IMR-90 (cell line): Measurements from ENCODE around the gene GPR153. TPM values are rescaled to one million over a fixed set of nuclear protein-coding genes. Genes with fewer than 3 reads are reported as not detected.

ENCODE experiments used
- ATAC-seq: fragments of 200-7000 bp; cut with Tn5 transposase; 2 replicates; pipeline ENCODE4 v1.9.1; 2020; ENCODE audit warnings: low read depth, mild to moderate bottlenecking, moderate library complexity
- BruUV-seq: library from RNA; stranded (reverse); fragments of 400-500 nt; replicated peaks from 2 replicates; lab custom pipeline; 2021; lab: Mats Ljungman, UMichigan
- CTCF ChIA-PET: fragments of 300-600 bp; formaldehyde crosslinking; extraction: SDS; loops from one replicate; lab custom pipeline; 2021; ENCODE audit warnings: antibody characterized with exemption; lab: Yijun Ruan, JAX
- POLR2A ChIA-PET: fragments of 300-600 bp; sonication (Branson Sonifier 250); formaldehyde crosslinking; loops from one replicate; lab custom pipeline; 2022; ENCODE audit warnings: antibody characterized with exemption; ENCODE audit not compliant: unreplicated experiment; lab: Charles Lee
- DNase-seq: peaks from one replicate; pipeline ENCODE4 v3.0.0; 2013
- H2AFZ ChIP-seq: replicated peaks from 2 replicates; pipeline ENCODE3; 2013; ENCODE audit warnings: low read length, mild to moderate bottlenecking; ENCODE audit not compliant: poor library complexity
- H2AK5ac ChIP-seq: 2 replicates; pipeline ENCODE4 v1.6.1; 2013; ENCODE audit warnings: low read depth, low read length, inconsistent platforms
- H2AK9ac ChIP-seq: replicated peaks from 2 replicates; pipeline ENCODE3; 2013; ENCODE audit warnings: mild to moderate bottlenecking, low read depth, low read length, moderate library complexity; ENCODE audit not compliant: poor library complexity
- H2BK120ac ChIP-seq: 2 replicates; pipeline ENCODE4 v1.6.1; 2013; ENCODE audit warnings: low read depth, low read length, inconsistent platforms
- H2BK15ac ChIP-seq: 3 replicates; pipeline ENCODE4 v1.6.1; 2013; ENCODE audit warnings: low read depth, low read length, inconsistent platforms
- H2BK20ac ChIP-seq: 2 replicates; pipeline ENCODE4 v1.6.1; 2013; ENCODE audit warnings: low read depth, mild to moderate bottlenecking, inconsistent platforms, low read length, moderate library complexity
- H2BK5ac ChIP-seq: 2 replicates; pipeline ENCODE4 v1.6.1; 2013; ENCODE audit warnings: mild to moderate bottlenecking, low read depth, low read length, inconsistent platforms; ENCODE audit not compliant: poor library complexity, severe bottlenecking
- H3K14ac ChIP-seq: replicated peaks from 2 replicates; pipeline ENCODE4 v1.6.1; 2013; ENCODE audit warnings: low read depth, low read length, inconsistent platforms
- H3K18ac ChIP-seq: 2 replicates; pipeline ENCODE4 v1.6.1; 2013; ENCODE audit warnings: low read depth, low read length, control low read depth
- H3K23ac ChIP-seq: 2 replicates; pipeline ENCODE4 v1.6.1; 2013; ENCODE audit warnings: low read depth, low read length, inconsistent platforms
- H3K27ac ChIP-seq: 2 replicates; pipeline ENCODE4 v1.5.1; 2013; ENCODE audit warnings: mild to moderate bottlenecking, control low read depth, low read length; ENCODE audit not compliant: insufficient read depth
- H3K27me3 ChIP-seq: 2 replicates; pipeline ENCODE4 v1.6.1; 2013; ENCODE audit warnings: low read length; ENCODE audit not compliant: control insufficient read depth, insufficient read depth
- H3K36me3 ChIP-seq: 2 replicates; pipeline ENCODE4 v1.6.1; 2013; ENCODE audit warnings: low read length, mixed read lengths; ENCODE audit not compliant: control insufficient read depth, insufficient read depth
- H3K4ac ChIP-seq: 2 replicates; pipeline ENCODE4 v1.6.1; 2013; ENCODE audit warnings: low read depth, low read length, inconsistent platforms
- H3K4me1 ChIP-seq: 2 replicates; pipeline ENCODE4 v1.6.1; 2013; ENCODE audit warnings: low read length, mixed read lengths; ENCODE audit not compliant: control insufficient read depth, insufficient read depth
- H3K4me2 ChIP-seq: 2 replicates; pipeline ENCODE4 v1.6.1; 2013; ENCODE audit warnings: low read depth, mild to moderate bottlenecking, control low read depth, low read length, moderate library complexity
- H3K4me3 ChIP-seq: 2 replicates; pipeline ENCODE4 v1.5.1; 2013; ENCODE audit warnings: low read depth, mild to moderate bottlenecking, control low read depth, low read length, moderate library complexity; ENCODE audit not compliant: insufficient read depth
- H3K56ac ChIP-seq: 2 replicates; pipeline ENCODE4 v1.6.1; 2013; ENCODE audit warnings: low read length, inconsistent platforms; ENCODE audit not compliant: insufficient read depth; ENCODE audit errors: extremely low read depth
- H3K79me1 ChIP-seq, 2 experiments: 2 replicates each; pipeline ENCODE4 v1.6.1; 2013; ENCODE audit warnings: low read length in 2 of 2, inconsistent platforms in 1 of 2, low read depth in 1 of 2
- H3K9ac ChIP-seq: 2 replicates; pipeline ENCODE4 v1.6.1; 2013; ENCODE audit warnings: low read depth, low read length, control low read depth
- H3K9me1 ChIP-seq: 2 replicates; pipeline ENCODE4 v1.6.1; 2013; ENCODE audit warnings: low read length, inconsistent platforms; ENCODE audit not compliant: insufficient read depth
- H3K9me3 ChIP-seq: 2 replicates; pipeline ENCODE4 v1.6.1; 2013; ENCODE audit warnings: low read length; ENCODE audit not compliant: control insufficient read depth, insufficient read depth
- H4K20me1 ChIP-seq: 2 replicates; pipeline ENCODE4 v1.6.1; 2013; ENCODE audit warnings: low read length, inconsistent platforms; ENCODE audit not compliant: insufficient read depth
- H4K5ac ChIP-seq: 2 replicates; pipeline ENCODE4 v1.6.1; 2013; ENCODE audit warnings: mild to moderate bottlenecking, low read depth, low read length, control low read depth
- H4K8ac ChIP-seq, 2 experiments: 2 replicates each; pipeline ENCODE4 v1.6.1; 2013; ENCODE audit warnings: low read depth in 2 of 2, low read length in 2 of 2, control low read depth in 1 of 2, inconsistent platforms in 1 of 2
- H4K91ac ChIP-seq: 2 replicates; pipeline ENCODE4 v1.6.1; 2013; ENCODE audit warnings: low read depth, low read length, inconsistent platforms; ENCODE audit not compliant: insufficient read depth
- BHLHE40 ChIP-seq: fragments of 150-350 bp; IDR thresholded peaks from 2 replicates; pipeline ENCODE4 v1.6.1; 2016; ENCODE audit warnings: mild to moderate bottlenecking, low read depth, low read length
- CEBPB ChIP-seq: IDR thresholded peaks from 2 replicates; pipeline ENCODE4 v1.6.1; 2012; ENCODE audit warnings: low read depth, low read length, improper control_type of control experiment
- MAZ ChIP-seq: IDR thresholded peaks from 2 replicates; pipeline ENCODE4 v1.6.1; 2012; ENCODE audit warnings: low read depth, mild to moderate bottlenecking, low read length, improper control_type of control experiment, moderate library complexity, borderline replicate concordance
- POLR2A ChIP-seq: IDR thresholded peaks from 2 replicates; pipeline ENCODE4 v1.6.1; 2012; ENCODE audit warnings: mild to moderate bottlenecking, low read depth, low read length
- USF2 ChIP-seq: fragments of 150-350 bp; IDR thresholded peaks from 2 replicates; pipeline ENCODE4 v1.6.1; 2017; ENCODE audit warnings: mild to moderate bottlenecking, antibody characterized with exemption, low read length, low read depth
- WGBS, 2 experiments: methylation state at CpG; one replicate each; pipeline versions ENCODE4 v1.1.5 to v1.1.7; 2013; ENCODE audit warnings: missing lambda C conversion rate in 2 of 2; ENCODE audit not compliant: insufficient read length in 1 of 2; ENCODE audit errors: extremely low coverage in 2 of 2; 5-methylcytosine and 5-hydroxymethylcytosine counted together
- dilution Hi-C: fragments of 300-500 bp; cut with HindIII; formaldehyde crosslinking; loops from one replicate; pipeline ENCODE4 v1.14.3; 2018; ENCODE audit warnings: low sequenced_read_pairs; ENCODE audit not compliant: unreplicated experiment
- in situ Hi-C: fragments of 300-500 bp; cut with MboI; formaldehyde crosslinking; loops from 3 replicates; pipeline ENCODE4 v1.14.3; 2019; ENCODE audit warnings: low sequenced_read_pairs, inconsistent platforms, mixed read lengths
- intact Hi-C: fragments of 100-400 bp; cut with micrococcal nuclease; formaldehyde crosslinking; loops from 2 replicates; pipeline ENCODE4 v1.10.0; 2022
- polyA plus RNA-seq, 3 experiments: library from polyadenylated mRNA; depleted of rRNA; stranded (reverse); fragments of >200 nt; gene quantifications; 2 replicates each; pipeline ENCODE4 v1.2.3, GENCODE V29; 2012; ENCODE audit warnings: low replicate concordance in 1 of 3
- total RNA-seq: library from RNA; depleted of rRNA; stranded (reverse); fragments of >200 nt; gene quantifications from 2 replicates; pipeline ENCODE4 v1.2.3, GENCODE V29; 2012

Gene GPR153
- total and polyA plus RNA-seq, 2 of the 4 experiments (the other 2 are of a cell fraction): 1.8 to 5.2 TPM

- POLR2A ChIA-PET: no interaction called here
- DNase-seq: peak; percentile 72
- no peak for TF ChIP-seq POLR2A
- TF ChIP-seq USF2: no peak
- TF ChIP-seq CEBPB: peak; percentile 100
- peak; percentile 86; the same call in 1 of the 2 replicates for TF ChIP-seq MAZ
- TF ChIP-seq BHLHE40: no peak
Observed at GRCh38 chr1:6259491-6260362, 1.2 kb downstream of the GPR153 start.

More at GRCh38 chr1:6259491-6260362, 1.2 kb downstream of the GPR153 start:
- Histone ChIP-seq H2BK15ac (no peak overlapping the region), H3K4me1 (peaks cover 2% of the 10 kb centered on the region; the same call in 1 of the 2 replicates), H2AK9ac (peak overlapping the region; percentile 45), H2AFZ (peak overlapping the region; percentile 91), H3K14ac (no peak overlapping the region), H3K18ac (no peak overlapping the region), H3K23ac (no peak overlapping the region), H2BK120ac (no peak overlapping the region), H2AK5ac (no peak overlapping the region), H2BK5ac (no peak overlapping the region), H3K79me1 (no peaks in the 10 kb centered on the region), H3K27me3 (no peaks in the 10 kb centered on the region), H3K36me3 (no peaks in the 10 kb centered on the region), H4K20me1 (peaks cover 4% of the 10 kb centered on the region), H2BK20ac (no peak overlapping the region), H3K9me3 (no peaks in the 10 kb centered on the region), H3K27ac (no peak overlapping the region), H3K9ac (no peak overlapping the region), H4K8ac (no peak overlapping the region), H3K4me2 (peak overlapping the region; percentile 52; the same call in 1 of the 2 replicates), H3K9me1 (no peaks in the 10 kb centered on the region), H4K91ac (no peak overlapping the region), H3K4me3 (peak overlapping the region; percentile 75), H4K5ac (no peak overlapping the region), H3K56ac (no peak overlapping the region), H3K4ac (no peak overlapping the region)
- intact Hi-C loops (loop anchor here (1.0 kb wide), 1 partner anchor 84 kb away; no protein-coding TSS in a partner anchor), dilution Hi-C loops (no loop called here), in situ Hi-C loops (loop anchor here (10.0 kb wide), 1 partner anchor 145 kb away; no protein-coding TSS in a partner anchor)
- ATAC-seq: peak; percentile 61
- BruUV-seq: no TSS peak
- CTCF ChIA-PET: interaction anchor here (0.6 kb wide), 1 partner anchor 58 kb away, joined by 3 read pairs; no protein-coding TSS in a partner anchor
- 28% methylated on average over 10 of the region's 46 CpGs; no CpG with 5 or more reads in 1 of the 2 experiments for WGBS, 2 experiments
